Breast epithelium (tissue), 4 donors: ENCODE data around the gene SWAP70. TPM values are rescaled to one million over a fixed set of nuclear protein-coding genes. Genes with fewer than 3 reads are reported as not detected.

ENCODE experiments used
- DNase-seq, 2 donors: peaks; one replicate each; pipeline ENCODE4 v3.0.0-alpha.2; 2019; ENCODE audit warnings: low spot score in 2 of 2
- H3K27ac ChIP-seq, 2 donors: fragments of 200-600 bp; sonication (generic) in 1 of 2; one replicate each; pipeline ENCODE4 v1.5.1; 2016 to 2019; ENCODE audit warnings: mild to moderate bottlenecking in 1 of 2
- H3K27me3 ChIP-seq, 2 donors: fragments of 200-600 bp; sonication (generic) in 1 of 2; one replicate each; pipeline versions ENCODE4 v1.5.1 to v1.6.0; 2017 to 2019; ENCODE audit warnings: control low read depth in 1 of 2, mild to moderate bottlenecking in 1 of 2
- H3K36me3 ChIP-seq: fragments of 200-600 bp; one replicate; pipeline ENCODE4 v1.5.1; 2019
- H3K4me1 ChIP-seq, 2 donors: fragments of 200-600 bp; sonication (generic); one replicate each; pipeline ENCODE4 v1.5.1; 2016 to 2019; ENCODE audit warnings: control low read depth in 1 of 2
- H3K4me3 ChIP-seq, 3 donors: fragments of 200-600 bp; sonication (generic); 1 replicate in 2 of 3; 2 replicates in 1 of 3; pipeline ENCODE4 v1.5.1; 2016 to 2019; ENCODE audit warnings: mild to moderate bottlenecking in 3 of 3, moderate library complexity in 2 of 3
- H3K9me3 ChIP-seq, 2 donors: fragments of 200-600 bp; sonication (generic) in 1 of 2; one replicate each; pipeline ENCODE4 v1.5.1; 2016 to 2019; ENCODE audit warnings: control low read depth in 1 of 2
- CTCF ChIP-seq, 3 donors: fragments of 450-650 bp; IDR thresholded peaks; one replicate each; pipeline ENCODE4 v1.5.1; 2016 to 2017; ENCODE audit warnings: antibody characterized with exemption in 3 of 3, mild to moderate bottlenecking in 3 of 3, moderate library complexity in 3 of 3
- POLR2A ChIP-seq: fragments of 450-650 bp; IDR thresholded peaks from one replicate; pipeline ENCODE4 v1.6.1; 2016; ENCODE audit warnings: antibody characterized with exemption, mild to moderate bottlenecking, moderate library complexity
- POLR2AphosphoS5 ChIP-seq, 3 donors: sonication (generic); formaldehyde crosslinking; IDR thresholded peaks; one replicate each; pipeline ENCODE4 v1.6.1; 2017; ENCODE audit warnings: antibody characterized with exemption in 3 of 3
- intact Hi-C: fragments of 100-400 bp; cut with DNase I; formaldehyde crosslinking; loops from one replicate; pipeline ENCODE4 v1.15.1; 2023; ENCODE audit warnings: low total_unique reads
- total RNA-seq, 3 donors: library from RNA; depleted of rRNA; stranded (reverse); fragments of >200 nt; gene quantifications; one replicate each; pipeline ENCODE4 v1.1.0, GENCODE V29; 2016

Gene SWAP70
- total RNA-seq, 3 donors from 2014 or later, result 36.8 to 64.5 (median 60.6) TPM

- H3K4me1 ChIP-seq, result no peaks in the 10 kb centered on the region
- TF ChIP-seq CTCF (IDR thresholded peaks at IDR 0.05) (no peak), POLR2A (no peak), POLR2AphosphoS5 (IDR thresholded peaks at IDR 0.05) (no peak)
- intact Hi-C loops, result no loop called here
- no peak for DNase-seq
- H3K9me3 ChIP-seq, result no peaks in the 10 kb centered on the region
- peak overlapping the region in 1 of 2 donors; percentile 69 for H3K27ac ChIP-seq
- no peaks in the 10 kb centered on the region for H3K36me3 ChIP-seq
- no peak overlapping the region for H3K4me3 ChIP-seq
- no peaks in the 10 kb centered on the region for H3K27me3 ChIP-seq
These were observed 124.2 kb downstream of the SWAP70 start for GRCh38 chr11:9787981-9788521.

DNA sequence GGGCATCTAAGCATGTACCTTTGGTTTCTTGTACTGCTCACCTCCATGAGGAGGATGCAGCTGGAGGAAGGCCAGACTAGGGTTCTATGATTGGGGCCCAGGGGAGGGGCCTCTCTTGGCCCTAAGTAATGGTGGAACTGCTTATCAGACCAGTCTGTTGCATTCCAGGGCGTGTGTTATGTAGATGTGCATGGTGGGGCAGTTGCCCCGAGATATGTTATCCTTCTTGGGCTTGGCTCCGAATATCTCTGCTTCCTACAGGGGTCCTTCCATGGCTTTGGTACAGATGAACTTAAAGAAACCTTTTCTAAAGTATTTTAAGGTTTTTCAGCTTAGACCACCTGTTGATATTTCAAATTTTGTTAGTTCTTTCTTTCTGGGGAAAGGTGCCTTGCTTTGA lies 126.0 kb downstream of the SWAP70 start:
- H3K27me3 ChIP-seq, result no peaks in the 10 kb centered on the region
- no peak overlapping the region for H3K4me3 ChIP-seq
- no peaks in the 10 kb centered on the region for H3K36me3 ChIP-seq
- DNase-seq, result no peak
- intact Hi-C loops, result no loop called here
- no peaks in the 10 kb centered on the region for H3K9me3 ChIP-seq
- no peaks in the 10 kb centered on the region for H3K4me1 ChIP-seq
- H3K27ac ChIP-seq, result no peak overlapping the region
- TF ChIP-seq POLR2AphosphoS5 (IDR thresholded peaks at IDR 0.05) (no peak), POLR2A (no peak), CTCF (IDR thresholded peaks at IDR 0.05) (no peak)

DNA sequence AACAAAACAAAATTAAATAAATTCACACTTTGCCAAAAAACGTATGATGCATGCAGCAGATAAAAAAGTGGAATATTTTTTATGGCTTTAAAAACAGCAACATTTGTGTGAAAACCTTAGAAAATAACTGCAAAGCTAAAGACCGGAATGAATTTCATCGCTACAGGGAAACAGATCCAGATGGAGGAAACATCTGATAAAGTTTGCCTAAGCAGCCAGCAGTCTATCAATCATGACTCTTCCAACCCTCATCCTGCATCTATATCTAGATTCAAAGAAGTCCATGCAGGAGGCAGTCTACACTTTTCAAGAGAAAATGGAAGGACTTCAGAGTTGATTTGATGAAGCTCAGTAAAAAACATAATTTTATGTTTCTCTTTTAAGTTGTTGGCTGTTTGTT lies 126.8 kb downstream of the SWAP70 start:
- Histone ChIP-seq H3K9me3 (no peaks in the 10 kb centered on the region), H3K4me3 (no peak overlapping the region), H3K27me3 (no peaks in the 10 kb centered on the region), H3K27ac (no peak overlapping the region), H3K36me3 (no peaks in the 10 kb centered on the region), H3K4me1 (no peaks in the 10 kb centered on the region)
- DNase-seq, result no peak
- TF ChIP-seq POLR2A (no peak), CTCF (IDR thresholded peaks at IDR 0.05) (no peak), POLR2AphosphoS5 (IDR thresholded peaks at IDR 0.05) (no peak)
- intact Hi-C loops, result no loop called here

DNA sequence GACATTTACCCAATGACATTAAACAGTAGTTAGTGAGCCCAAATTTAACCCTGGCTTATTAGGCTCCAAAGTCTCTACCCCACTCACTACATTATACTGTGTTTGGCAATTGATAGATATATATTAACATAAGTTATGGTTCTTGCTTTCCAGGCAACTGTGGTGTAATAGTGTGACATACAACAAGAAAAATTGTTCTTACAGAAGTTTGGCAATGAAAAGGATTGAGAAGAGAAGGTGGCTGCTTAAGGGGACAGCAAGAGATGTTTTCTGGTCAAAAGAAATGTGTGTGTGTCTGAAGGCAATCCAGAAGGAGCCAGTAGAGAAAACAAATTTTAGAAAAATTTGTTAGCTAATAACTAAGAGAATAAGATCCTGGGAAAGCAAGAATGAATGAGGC lies 132.4 kb downstream of the SWAP70 start:
- DNase-seq, result no peak
- intact Hi-C loops, result no loop called here
- Histone ChIP-seq H3K27me3 (no peaks in the 10 kb centered on the region), H3K27ac (peak overlapping the region; percentile 29 to 84), H3K36me3 (no peaks in the 10 kb centered on the region), H3K9me3 (no peaks in the 10 kb centered on the region), H3K4me3 (no peak overlapping the region), H3K4me1 (no peaks in the 10 kb centered on the region)
- TF ChIP-seq POLR2AphosphoS5 (IDR thresholded peaks at IDR 0.05), result no peak
- no peak for TF ChIP-seq POLR2A
- TF ChIP-seq CTCF (IDR thresholded peaks at IDR 0.05), result no peak

DNA sequence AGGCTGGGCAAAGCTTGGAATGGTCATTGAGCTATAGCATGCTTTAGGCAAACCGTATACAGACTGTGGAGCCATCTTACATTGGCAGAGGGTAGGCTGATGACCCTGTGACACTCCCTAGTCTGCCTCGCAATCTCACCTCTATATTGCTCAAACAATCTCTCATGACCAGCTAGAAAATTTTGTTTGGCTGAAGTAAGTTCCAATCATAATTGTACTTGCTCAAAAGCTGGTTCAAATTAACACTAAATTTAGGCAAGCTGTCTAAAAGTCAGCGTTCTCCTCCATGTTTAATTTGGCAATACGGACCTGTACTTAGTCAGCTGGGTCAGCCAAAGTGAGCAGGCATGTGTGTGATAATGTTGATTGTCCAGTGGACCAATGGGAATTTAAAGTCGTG lies 133.0 kb downstream of the SWAP70 start:
- Histone ChIP-seq H3K4me3 (no peak overlapping the region), H3K36me3 (no peaks in the 10 kb centered on the region), H3K27me3 (no peaks in the 10 kb centered on the region), H3K9me3 (no peaks in the 10 kb centered on the region), H3K27ac (peak overlapping the region; percentile 29 to 84), H3K4me1 (no peaks in the 10 kb centered on the region)
- TF ChIP-seq POLR2A (no peak), POLR2AphosphoS5 (IDR thresholded peaks at IDR 0.05) (peak in 1 of 3 donors; percentile 40), CTCF (IDR thresholded peaks at IDR 0.05) (no peak)
- intact Hi-C loops, result no loop called here
- DNase-seq, result no peak
